Prostate gland (tissue), 2 donors: ENCODE results near the gene ANTKMT. TPM values are rescaled to one million over a fixed set of nuclear protein-coding genes. Genes with fewer than 3 reads are reported as not detected.

ENCODE experiments used
- DNase-seq: peaks from one replicate; pipeline ENCODE4 v3.0.0-alpha.2; 2019; ENCODE audit warnings: low spot score
- H3K27ac ChIP-seq, 2 donors: fragments of 200-600 bp; sonication (generic); 2 replicates each; pipeline ENCODE4 v1.5.1; 2017 to 2019
- H3K27me3 ChIP-seq: fragments of 200-600 bp; sonication (generic); replicated peaks from 2 replicates; pipeline ENCODE4 v1.5.1; 2019; ENCODE audit not compliant: insufficient read depth
- H3K36me3 ChIP-seq, 2 donors: fragments of 200-600 bp; sonication (generic); 1 replicate in 1 of 2; 2 replicates in 1 of 2; pipeline versions ENCODE4 v1.5.1 to v1.8.1; 2017 to 2019
- H3K4me1 ChIP-seq: fragments of 200-600 bp; sonication (generic); replicated peaks from 2 replicates; pipeline ENCODE4 v1.5.1; 2019
- H3K4me3 ChIP-seq, 2 donors: fragments of 200-600 bp; sonication (generic); 2 replicates each; pipeline ENCODE4 v1.5.1; 2017 to 2019
- H3K9me3 ChIP-seq: fragments of 200-600 bp; sonication (generic); 2 replicates; pipeline ENCODE4 v1.5.1; 2017
- CTCF ChIP-seq, 4 experiments: fragments of 200-600 bp in 2 of 4; fragments of 450-650 bp in 2 of 4; sonication (generic) in 2 of 4; IDR thresholded peaks; 1 replicate in 3 of 4; 2 replicates in 1 of 4; pipeline ENCODE4 v1.5.1; 2016 to 2019; ENCODE audit warnings: antibody characterized with exemption in 4 of 4, mild to moderate bottlenecking in 2 of 4, moderate library complexity in 2 of 4
- POLR2A ChIP-seq: fragments of 450-650 bp; IDR thresholded peaks from one replicate; pipeline ENCODE4 v1.6.1; 2016; ENCODE audit warnings: antibody characterized with exemption, mild to moderate bottlenecking
- POLR2AphosphoS5 ChIP-seq: sonication (generic); formaldehyde crosslinking; IDR thresholded peaks from one replicate; pipeline ENCODE4 v1.6.1; 2017; ENCODE audit warnings: antibody characterized with exemption
- WGBS: methylation state at CpG from one replicate; pipeline ENCODE4 v1.1.5; 2018; 5-methylcytosine and 5-hydroxymethylcytosine counted together
- intact Hi-C: fragments of 100-400 bp; cut with DNase I; formaldehyde crosslinking; loops from one replicate; pipeline ENCODE4 v1.14.2; 2022
- total RNA-seq, 2 donors: library from RNA; depleted of rRNA; stranded (reverse); fragments of >200 nt; gene quantifications; one replicate each; pipeline ENCODE4 v1.1.0, GENCODE V29; 2016

ANTKMT gene
- total RNA-seq, 2 donors from 2014 or later = 55.3 to 73.1 TPM

GRCh38 chr16:730666-731509 is 9.9 kb downstream of the ANTKMT start:
- Histone ChIP-seq H3K36me3 (peaks cover 0 to 14% of the 10 kb centered on the region in 2 donors), H3K9me3 (no peaks in the 10 kb centered on the region), H3K27me3 (no peaks in the 10 kb centered on the region), H3K4me1 (peaks cover 18% of the 10 kb centered on the region), H3K27ac (no peak overlapping the region), H3K4me3 (no peak overlapping the region)
- TF ChIP-seq CTCF (IDR thresholded peaks at IDR 0.05) (no peak), POLR2AphosphoS5 (no peak), POLR2A (no peak)
- 86% methylated on average over 22 of the region's 22 CpGs for WGBS
- DNase-seq = no peak
- intact Hi-C loops = no loop called here

GRCh38 chr16:732332-732731 is 11.4 kb downstream of the ANTKMT start:
- Histone ChIP-seq H3K9me3 (no peaks in the 10 kb centered on the region), H3K4me3 (no peak overlapping the region), H3K4me1 (peaks cover 14% of the 10 kb centered on the region), H3K27me3 (no peaks in the 10 kb centered on the region), H3K27ac (no peak overlapping the region), H3K36me3 (peaks cover 0 to 14% of the 10 kb centered on the region in 2 donors)
- 94% methylated on average over 12 of the region's 12 CpGs for WGBS
- TF ChIP-seq POLR2A (no peak), CTCF (IDR thresholded peaks at IDR 0.05) (no peak), POLR2AphosphoS5 (no peak)
- intact Hi-C loops = no loop called here
- DNase-seq = no peak

GRCh38 chr16:732936-733335 is 12.0 kb downstream of the ANTKMT start:
- intact Hi-C loops = no loop called here
- H3K4me3 ChIP-seq = no peak overlapping the region
- no peak for TF ChIP-seq POLR2A
- no peak for TF ChIP-seq CTCF (IDR thresholded peaks at IDR 0.05)
- TF ChIP-seq POLR2AphosphoS5 = no peak
- H3K27ac ChIP-seq = no peak overlapping the region
- H3K36me3 ChIP-seq = peaks cover 0 to 14% of the 10 kb centered on the region in 2 donors
- H3K9me3 ChIP-seq = no peaks in the 10 kb centered on the region
- H3K4me1 ChIP-seq = peaks cover 8% of the 10 kb centered on the region
- DNase-seq = no peak
- WGBS = 86% methylated on average over 13 of the region's 13 CpGs
- H3K27me3 ChIP-seq = no peaks in the 10 kb centered on the region

- 82% methylated on average over 34 of the region's 34 CpGs for WGBS
- H3K27me3 ChIP-seq = no peaks in the 10 kb centered on the region
- intact Hi-C loops = no loop called here
- DNase-seq = no peak
- H3K9me3 ChIP-seq = no peaks in the 10 kb centered on the region
- no peak overlapping the region for H3K4me3 ChIP-seq
- peaks cover 0 to 14% of the 10 kb centered on the region in 2 donors for H3K36me3 ChIP-seq
- peaks cover 2% of the 10 kb centered on the region for H3K4me1 ChIP-seq
- TF ChIP-seq POLR2AphosphoS5 (no peak), POLR2A (no peak), CTCF (IDR thresholded peaks at IDR 0.05) (peak in 1 of 4 experiments; percentile 13)
- no peak overlapping the region for H3K27ac ChIP-seq
Observed at GRCh38 chr16:733382-734207, 12.6 kb downstream of the ANTKMT start.
